GM23338 (cell line): ENCODE results near the gene CKM. TPM values are rescaled to one million over a fixed set of nuclear protein-coding genes. Genes with fewer than 3 reads are reported as not detected.

ENCODE experiments used
- ATAC-seq: fragments of 200-7000 bp; cut with Tn5 transposase; 3 replicates; pipeline ENCODE4 v1.9.1; 2020
- DNase-seq: peaks from one replicate; pipeline ENCODE4 v3.0.0-alpha.2; 2015; ENCODE audit warnings: low spot score
- H2AFZ ChIP-seq: fragments of 200-600 bp; sonication (generic); 2 replicates; pipeline ENCODE4 v1.8.0; 2016; ENCODE audit warnings: antibody characterized with exemption, mild to moderate bottlenecking, moderate library complexity
- H3F3A ChIP-seq: fragments of 200-600 bp; sonication (generic); replicated peaks from 2 replicates; pipeline ENCODE4 v1.8.0; 2017; ENCODE audit warnings: antibody characterized with exemption, mixed run types, low read depth
- H3K27ac ChIP-seq: fragments of 200-600 bp; sonication (generic); 2 replicates; pipeline ENCODE4 v1.6.1; 2016; ENCODE audit warnings: low read depth
- H3K27me3 ChIP-seq: fragments of 200-600 bp; sonication (generic); 2 replicates; pipeline ENCODE4 v1.8.0; 2016; ENCODE audit warnings: mild to moderate bottlenecking, mixed run types, moderate library complexity; ENCODE audit not compliant: insufficient read depth
- H3K36me3 ChIP-seq: fragments of 200-600 bp; sonication (generic); 2 replicates; pipeline ENCODE4 v1.8.0; 2016; ENCODE audit warnings: mild to moderate bottlenecking; ENCODE audit not compliant: insufficient read depth
- H3K4me1 ChIP-seq: fragments of 200-600 bp; sonication (generic); 2 replicates; pipeline ENCODE4 v1.8.0; 2016; ENCODE audit warnings: mild to moderate bottlenecking, moderate library complexity; ENCODE audit not compliant: insufficient read depth
- H3K4me2 ChIP-seq: fragments of 200-600 bp; sonication (generic); 2 replicates; pipeline ENCODE4 v1.7.1; 2017; ENCODE audit warnings: mixed run types
- H3K4me3 ChIP-seq: fragments of 200-600 bp; sonication (generic); 2 replicates; pipeline ENCODE4 v1.6.1; 2016; ENCODE audit warnings: mixed run types
- H3K79me2 ChIP-seq: fragments of 200-600 bp; sonication (generic); replicated peaks from 2 replicates; pipeline ENCODE4 v1.8.0; 2017; ENCODE audit warnings: mild to moderate bottlenecking; ENCODE audit not compliant: insufficient read depth
- H3K9me2 ChIP-seq: fragments of 200-600 bp; sonication (generic); 2 replicates; pipeline ENCODE4 v1.8.0; 2017; ENCODE audit not compliant: insufficient read depth
- H4K20me1 ChIP-seq: fragments of 200-600 bp; sonication (generic); replicated peaks from 2 replicates; pipeline ENCODE4 v1.8.0; 2017; ENCODE audit warnings: mild to moderate bottlenecking; ENCODE audit not compliant: insufficient read depth
- H3K27ac Mint-ChIP-seq: 2 replicates; pipeline ENCODE4 v1.8.0; 2020; ENCODE audit warnings: inconsistent platforms, mild to moderate bottlenecking, moderate library complexity, mixed read lengths
- H3K27me3 Mint-ChIP-seq: 3 replicates; pipeline ENCODE4 v1.8.0; 2022; ENCODE audit warnings: low read depth, mild to moderate bottlenecking, moderate library complexity, mixed read lengths, inconsistent platforms; ENCODE audit not compliant: insufficient read depth, poor library complexity
- H3K36me3 Mint-ChIP-seq: 3 replicates; pipeline ENCODE4 v1.8.0; 2021; ENCODE audit warnings: low read depth, mild to moderate bottlenecking, inconsistent platforms, moderate library complexity, mixed read lengths
- H3K4me1 Mint-ChIP-seq: 3 replicates; pipeline ENCODE4 v1.8.0; 2020; ENCODE audit warnings: mild to moderate bottlenecking, inconsistent platforms, mixed read lengths
- H3K4me3 Mint-ChIP-seq: 3 replicates; pipeline ENCODE4 v1.8.0; 2021; ENCODE audit warnings: moderate library complexity, mild to moderate bottlenecking, inconsistent platforms, mixed read lengths
- H3K9me3 Mint-ChIP-seq: 3 replicates; pipeline ENCODE4 v1.8.0; 2020; ENCODE audit warnings: moderate library complexity, mild to moderate bottlenecking, inconsistent platforms, mixed read lengths
- EZH2phosphoT487 ChIP-seq: fragments of 200-600 bp; sonication (generic); IDR thresholded peaks from one replicate; pipeline ENCODE4 v1.8.1; 2018; ENCODE audit warnings: antibody characterized with exemption; ENCODE audit not compliant: unreplicated experiment
- JUNB ChIP-seq: IDR thresholded peaks from one replicate; pipeline ENCODE4 v1.6.1; 2016; ENCODE audit warnings: antibody characterized with exemption; ENCODE audit not compliant: unreplicated experiment
- POLR2AphosphoS5 ChIP-seq: IDR thresholded peaks from 2 replicates; pipeline ENCODE4 v1.6.1; 2016; ENCODE audit warnings: antibody characterized with exemption, low read depth
- ZNF114 ChIP-seq: fragments of 250-450 bp; sonication (Bioruptor Pico); IDR thresholded peaks from 2 replicates; pipeline ENCODE4 v1.5.0; 2020; ENCODE audit warnings: mild to moderate bottlenecking, moderate library complexity
- ZNF331 ChIP-seq: fragments of 250-450 bp; sonication (Bioruptor Pico); IDR thresholded peaks from 2 replicates; pipeline ENCODE4 v1.5.0; 2020; ENCODE audit warnings: low read depth, mild to moderate bottlenecking, moderate library complexity
- polyA plus RNA-seq: library from polyadenylated mRNA; unstranded; fragments of >200 nt; fragmentation: Nextera tagmentation; extraction: Ambion mirVana; gene quantifications from 2 replicates; pipeline ENCODE4 v1.2.1, GENCODE V29; 2016
- total RNA-seq: library from RNA; depleted of rRNA; stranded (reverse); fragments of >200 nt; shearing (Covaris generic); gene quantifications from 2 replicates; pipeline ENCODE4 v1.2.3, GENCODE V29; 2014
- TF ChIP-seq, protein P1 (sequence below): IDR thresholded peaks from one replicate; pipeline ENCODE4 v1.6.1; 2018; ENCODE audit warnings: antibody characterized with exemption; ENCODE audit not compliant: unreplicated experiment
- TF ChIP-seq, protein P2 (sequence below), 2 experiments: fragments of 200-600 bp in 1 of 2; sonication (generic) in 1 of 2; conservative IDR thresholded peaks; 2 replicates each; pipeline versions ENCODE4 v1.5.1 to v1.6.1; 2016 to 2017; ENCODE audit warnings: antibody characterized with exemption in 2 of 2, low read depth in 2 of 2, mild to moderate bottlenecking in 2 of 2, moderate library complexity in 1 of 2
- TF ChIP-seq, protein P3 (sequence below): fragments of 250-450 bp; sonication (Bioruptor Pico); IDR thresholded peaks from 2 replicates; pipeline ENCODE4 v1.5.0; 2020; ENCODE audit warnings: mild to moderate bottlenecking, moderate library complexity

CKM gene
- total and polyA plus RNA-seq, 2 experiments from 2014 or later = not detected

DNA sequence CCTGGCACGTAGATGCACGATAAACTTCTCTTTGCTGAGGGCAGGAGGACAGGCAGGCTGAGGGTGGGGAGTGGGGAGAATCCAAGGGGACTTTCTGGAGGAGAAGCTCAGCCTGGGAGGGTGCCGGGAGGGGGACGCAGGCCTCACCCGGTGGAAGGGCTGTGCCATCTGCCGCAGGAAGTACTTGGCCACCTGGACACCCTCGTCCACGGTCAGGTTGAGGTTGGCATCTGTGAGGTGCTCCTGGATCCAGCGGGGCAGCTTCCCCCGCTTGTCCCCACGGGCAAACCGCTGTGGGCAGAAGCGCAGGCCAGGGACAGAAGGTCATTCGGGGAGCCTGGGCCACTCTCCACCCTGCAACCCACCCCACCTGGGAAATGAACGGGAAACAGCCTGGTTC lies 29.4 kb upstream of the CKM start (continued):
- TF ChIP-seq, protein P1, sequence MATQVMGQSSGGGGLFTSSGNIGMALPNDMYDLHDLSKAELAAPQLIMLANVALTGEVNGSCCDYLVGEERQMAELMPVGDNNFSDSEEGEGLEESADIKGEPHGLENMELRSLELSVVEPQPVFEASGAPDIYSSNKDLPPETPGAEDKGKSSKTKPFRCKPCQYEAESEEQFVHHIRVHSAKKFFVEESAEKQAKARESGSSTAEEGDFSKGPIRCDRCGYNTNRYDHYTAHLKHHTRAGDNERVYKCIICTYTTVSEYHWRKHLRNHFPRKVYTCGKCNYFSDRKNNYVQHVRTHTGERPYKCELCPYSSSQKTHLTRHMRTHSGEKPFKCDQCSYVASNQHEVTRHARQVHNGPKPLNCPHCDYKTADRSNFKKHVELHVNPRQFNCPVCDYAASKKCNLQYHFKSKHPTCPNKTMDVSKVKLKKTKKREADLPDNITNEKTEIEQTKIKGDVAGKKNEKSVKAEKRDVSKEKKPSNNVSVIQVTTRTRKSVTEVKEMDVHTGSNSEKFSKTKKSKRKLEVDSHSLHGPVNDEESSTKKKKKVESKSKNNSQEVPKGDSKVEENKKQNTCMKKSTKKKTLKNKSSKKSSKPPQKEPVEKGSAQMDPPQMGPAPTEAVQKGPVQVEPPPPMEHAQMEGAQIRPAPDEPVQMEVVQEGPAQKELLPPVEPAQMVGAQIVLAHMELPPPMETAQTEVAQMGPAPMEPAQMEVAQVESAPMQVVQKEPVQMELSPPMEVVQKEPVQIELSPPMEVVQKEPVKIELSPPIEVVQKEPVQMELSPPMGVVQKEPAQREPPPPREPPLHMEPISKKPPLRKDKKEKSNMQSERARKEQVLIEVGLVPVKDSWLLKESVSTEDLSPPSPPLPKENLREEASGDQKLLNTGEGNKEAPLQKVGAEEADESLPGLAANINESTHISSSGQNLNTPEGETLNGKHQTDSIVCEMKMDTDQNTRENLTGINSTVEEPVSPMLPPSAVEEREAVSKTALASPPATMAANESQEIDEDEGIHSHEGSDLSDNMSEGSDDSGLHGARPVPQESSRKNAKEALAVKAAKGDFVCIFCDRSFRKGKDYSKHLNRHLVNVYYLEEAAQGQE = no peak
- no peak for TF ChIP-seq ZNF114 (CRISPR knock-in tag)

DNA sequence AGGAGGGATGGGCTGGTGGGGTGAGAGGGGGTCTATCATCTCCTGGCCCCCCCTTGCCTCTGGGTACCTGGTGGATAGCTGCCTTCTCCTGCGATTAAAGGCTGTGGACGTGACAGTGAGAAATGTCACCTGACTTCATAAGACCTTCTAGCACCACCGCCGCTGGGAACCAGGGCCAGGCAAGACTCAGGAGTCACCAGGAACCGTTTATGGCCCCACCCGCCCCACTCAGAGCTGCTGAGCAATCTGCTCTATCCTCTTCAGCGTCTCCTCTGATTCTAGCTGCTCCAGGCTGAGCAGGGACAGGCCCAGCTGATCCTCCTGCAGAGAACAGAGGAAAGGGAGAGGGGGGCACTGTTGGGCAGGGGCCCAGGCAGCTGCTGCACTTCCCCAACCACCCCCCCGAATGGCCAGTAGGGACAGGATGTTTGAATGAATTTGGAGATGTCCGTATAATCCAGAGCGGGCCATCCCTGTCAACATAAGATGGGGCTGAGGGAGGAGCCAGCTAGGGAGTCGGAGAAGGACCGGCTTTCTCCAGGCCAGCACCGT lies 28.8 kb upstream of the CKM start:
- Histone ChIP-seq H3K79me2 (no peaks in the 10 kb centered on the region), H3F3A (no peaks in the 10 kb centered on the region), H3K4me3 (no peak overlapping the region), H2AFZ (no peak overlapping the region), H3K4me2 (no peak overlapping the region), H3K27me3 (no peaks in the 10 kb centered on the region), H4K20me1 (peaks cover 3% of the 10 kb centered on the region), H3K36me3 (peaks cover 20% of the 10 kb centered on the region; the same call in 1 of the 2 replicates), H3K4me1 (no peaks in the 10 kb centered on the region), H3K27ac (no peak overlapping the region), H3K9me2 (no peaks in the 10 kb centered on the region)
- Mint-ChIP-seq H3K36me3 (peaks cover 56% of the 10 kb centered on the region), H3K27ac (no peak overlapping the region), H3K9me3 (no peaks in the 10 kb centered on the region), H3K4me3 (no peak overlapping the region), H3K4me1 (no peaks in the 10 kb centered on the region; the same call in 1 of the 3 replicates), H3K27me3 (peaks cover 14% of the 10 kb centered on the region)
- DNase-seq (no peak), ATAC-seq (no peak)
- TF ChIP-seq ZNF331 (CRISPR knock-in tag) = no peak
- TF ChIP-seq ZNF114 (CRISPR knock-in tag) = no peak
- no peak for TF ChIP-seq EZH2phosphoT487
- no peak for TF ChIP-seq POLR2AphosphoS5
- no peak for TF ChIP-seq JUNB
- TF ChIP-seq, protein P2, sequence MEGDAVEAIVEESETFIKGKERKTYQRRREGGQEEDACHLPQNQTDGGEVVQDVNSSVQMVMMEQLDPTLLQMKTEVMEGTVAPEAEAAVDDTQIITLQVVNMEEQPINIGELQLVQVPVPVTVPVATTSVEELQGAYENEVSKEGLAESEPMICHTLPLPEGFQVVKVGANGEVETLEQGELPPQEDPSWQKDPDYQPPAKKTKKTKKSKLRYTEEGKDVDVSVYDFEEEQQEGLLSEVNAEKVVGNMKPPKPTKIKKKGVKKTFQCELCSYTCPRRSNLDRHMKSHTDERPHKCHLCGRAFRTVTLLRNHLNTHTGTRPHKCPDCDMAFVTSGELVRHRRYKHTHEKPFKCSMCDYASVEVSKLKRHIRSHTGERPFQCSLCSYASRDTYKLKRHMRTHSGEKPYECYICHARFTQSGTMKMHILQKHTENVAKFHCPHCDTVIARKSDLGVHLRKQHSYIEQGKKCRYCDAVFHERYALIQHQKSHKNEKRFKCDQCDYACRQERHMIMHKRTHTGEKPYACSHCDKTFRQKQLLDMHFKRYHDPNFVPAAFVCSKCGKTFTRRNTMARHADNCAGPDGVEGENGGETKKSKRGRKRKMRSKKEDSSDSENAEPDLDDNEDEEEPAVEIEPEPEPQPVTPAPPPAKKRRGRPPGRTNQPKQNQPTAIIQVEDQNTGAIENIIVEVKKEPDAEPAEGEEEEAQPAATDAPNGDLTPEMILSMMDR (conservative IDR thresholded peaks at IDR 0.05; ENCODE audit: low read depth in 2 of 2) = no peak
- TF ChIP-seq, protein P3, sequence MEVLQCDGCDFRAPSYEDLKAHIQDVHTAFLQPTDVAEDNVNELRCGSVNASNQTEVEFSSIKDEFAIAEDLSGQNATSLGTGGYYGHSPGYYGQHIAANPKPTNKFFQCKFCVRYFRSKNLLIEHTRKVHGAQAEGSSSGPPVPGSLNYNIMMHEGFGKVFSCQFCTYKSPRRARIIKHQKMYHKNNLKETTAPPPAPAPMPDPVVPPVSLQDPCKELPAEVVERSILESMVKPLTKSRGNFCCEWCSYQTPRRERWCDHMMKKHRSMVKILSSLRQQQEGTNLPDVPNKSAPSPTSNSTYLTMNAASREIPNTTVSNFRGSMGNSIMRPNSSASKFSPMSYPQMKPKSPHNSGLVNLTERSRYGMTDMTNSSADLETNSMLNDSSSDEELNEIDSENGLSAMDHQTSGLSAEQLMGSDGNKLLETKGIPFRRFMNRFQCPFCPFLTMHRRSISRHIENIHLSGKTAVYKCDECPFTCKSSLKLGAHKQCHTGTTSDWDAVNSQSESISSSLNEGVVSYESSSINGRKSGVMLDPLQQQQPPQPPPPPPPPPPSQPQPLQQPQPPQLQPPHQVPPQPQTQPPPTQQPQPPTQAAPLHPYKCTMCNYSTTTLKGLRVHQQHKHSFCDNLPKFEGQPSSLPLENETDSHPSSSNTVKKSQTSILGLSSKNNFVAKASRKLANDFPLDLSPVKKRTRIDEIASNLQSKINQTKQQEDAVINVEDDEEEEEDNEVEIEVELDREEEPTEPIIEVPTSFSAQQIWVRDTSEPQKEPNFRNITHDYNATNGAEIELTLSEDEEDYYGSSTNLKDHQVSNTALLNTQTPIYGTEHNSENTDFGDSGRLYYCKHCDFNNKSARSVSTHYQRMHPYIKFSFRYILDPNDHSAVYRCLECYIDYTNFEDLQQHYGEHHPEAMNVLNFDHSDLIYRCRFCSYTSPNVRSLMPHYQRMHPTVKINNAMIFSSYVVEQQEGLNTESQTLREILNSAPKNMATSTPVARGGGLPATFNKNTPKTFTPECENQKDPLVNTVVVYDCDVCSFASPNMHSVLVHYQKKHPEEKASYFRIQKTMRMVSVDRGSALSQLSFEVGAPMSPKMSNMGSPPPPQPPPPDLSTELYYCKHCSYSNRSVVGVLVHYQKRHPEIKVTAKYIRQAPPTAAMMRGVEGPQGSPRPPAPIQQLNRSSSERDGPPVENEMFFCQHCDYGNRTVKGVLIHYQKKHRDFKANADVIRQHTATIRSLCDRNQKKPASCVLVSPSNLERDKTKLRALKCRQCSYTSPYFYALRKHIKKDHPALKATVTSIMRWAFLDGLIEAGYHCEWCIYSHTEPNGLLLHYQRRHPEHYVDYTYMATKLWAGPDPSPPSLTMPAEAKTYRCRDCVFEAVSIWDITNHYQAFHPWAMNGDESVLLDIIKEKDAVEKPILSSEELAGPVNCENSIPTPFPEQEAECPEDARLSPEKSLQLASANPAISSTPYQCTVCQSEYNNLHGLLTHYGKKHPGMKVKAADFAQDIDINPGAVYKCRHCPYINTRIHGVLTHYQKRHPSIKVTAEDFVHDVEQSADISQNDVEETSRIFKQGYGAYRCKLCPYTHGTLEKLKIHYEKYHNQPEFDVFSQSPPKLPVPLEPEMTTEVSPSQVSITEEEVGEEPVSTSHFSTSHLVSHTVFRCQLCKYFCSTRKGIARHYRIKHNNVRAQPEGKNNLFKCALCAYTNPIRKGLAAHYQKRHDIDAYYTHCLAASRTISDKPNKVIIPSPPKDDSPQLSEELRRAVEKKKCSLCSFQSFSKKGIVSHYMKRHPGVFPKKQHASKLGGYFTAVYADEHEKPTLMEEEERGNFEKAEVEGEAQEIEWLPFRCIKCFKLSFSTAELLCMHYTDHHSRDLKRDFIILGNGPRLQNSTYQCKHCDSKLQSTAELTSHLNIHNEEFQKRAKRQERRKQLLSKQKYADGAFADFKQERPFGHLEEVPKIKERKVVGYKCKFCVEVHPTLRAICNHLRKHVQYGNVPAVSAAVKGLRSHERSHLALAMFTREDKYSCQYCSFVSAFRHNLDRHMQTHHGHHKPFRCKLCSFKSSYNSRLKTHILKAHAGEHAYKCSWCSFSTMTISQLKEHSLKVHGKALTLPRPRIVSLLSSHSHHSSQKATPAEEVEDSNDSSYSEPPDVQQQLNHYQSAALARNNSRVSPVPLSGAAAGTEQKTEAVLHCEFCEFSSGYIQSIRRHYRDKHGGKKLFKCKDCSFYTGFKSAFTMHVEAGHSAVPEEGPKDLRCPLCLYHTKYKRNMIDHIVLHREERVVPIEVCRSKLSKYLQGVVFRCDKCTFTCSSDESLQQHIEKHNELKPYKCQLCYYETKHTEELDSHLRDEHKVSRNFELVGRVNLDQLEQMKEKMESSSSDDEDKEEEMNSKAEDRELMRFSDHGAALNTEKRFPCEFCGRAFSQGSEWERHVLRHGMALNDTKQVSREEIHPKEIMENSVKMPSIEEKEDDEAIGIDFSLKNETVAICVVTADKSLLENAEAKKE (CRISPR knock-in tag) = no peak
